Stimulated activated CD8-positive, alpha-beta memory T cell treated with anti-CD3 and anti-CD28 coated beads, Interleukin-12 subunit alpha, Interleukin-12 subunit beta, amount 100 ng/mL, for 4 hours (primary cell): ENCODE measurements around the gene KIRREL3.

Experiments used
- DNase-seq: peaks from one replicate; pipeline ENCODE4 v3.0.0-alpha.2; 2020; ENCODE audit warnings: low read depth

The KIRREL3 gene

GRCh38 chr11:126738295-126739031, 262.1 kb downstream of the KIRREL3 start:
- DNase-seq, result no peak

GRCh38 chr11:126736682-126737572, 263.6 kb downstream of the KIRREL3 start:
- no peak for DNase-seq

- no peak for DNase-seq
Observed at GRCh38 chr11:126734752-126735151, 265.8 kb downstream of the KIRREL3 start.

- DNase-seq, result no peak
Observed at GRCh38 chr11:126733685-126734084, 266.9 kb downstream of the KIRREL3 start.

- no peak for DNase-seq
Observed at GRCh38 chr11:126732981-126733380, 267.6 kb downstream of the KIRREL3 start.

- DNase-seq, result no peak
Observed at GRCh38 chr11:126731576-126732142, 268.9 kb downstream of the KIRREL3 start.

GRCh38 chr11:126727381-126727780, 273.2 kb downstream of the KIRREL3 start:
- DNase-seq, result no peak

GRCh38 chr11:126725521-126725920, 275.0 kb downstream of the KIRREL3 start:
- DNase-seq, result no peak

GRCh38 chr11:126725043-126725442, 275.5 kb downstream of the KIRREL3 start:
- DNase-seq, result no peak

GRCh38 chr11:126723665-126724045, 276.9 kb downstream of the KIRREL3 start:
- DNase-seq, result no peak

- no peak for DNase-seq
Observed at GRCh38 chr11:126722956-126723664, 277.5 kb downstream of the KIRREL3 start.

GRCh38 chr11:126722006-126722736, 278.4 kb downstream of the KIRREL3 start:
- no peak for DNase-seq

GRCh38 chr11:126720539-126721235, 279.9 kb downstream of the KIRREL3 start:
- no peak for DNase-seq

GRCh38 chr11:126719740-126720139, 280.8 kb downstream of the KIRREL3 start:
- no peak for DNase-seq

GRCh38 chr11:126718276-126718675, 282.3 kb downstream of the KIRREL3 start:
- no peak for DNase-seq

- DNase-seq, result no peak
Observed at GRCh38 chr11:126716456-126717083, 284.0 kb downstream of the KIRREL3 start.

- DNase-seq, result no peak
Observed at GRCh38 chr11:126713806-126714205, 286.8 kb downstream of the KIRREL3 start.

- no peak for DNase-seq
Observed at GRCh38 chr11:126711977-126712625, 288.5 kb downstream of the KIRREL3 start.

- no peak for DNase-seq
Observed at GRCh38 chr11:126710804-126711399, 289.7 kb downstream of the KIRREL3 start.
